ENCODE data around the gene ZNF598.

- no peak for TF ChIP-seq CTCF (IDR thresholded peaks at IDR 0.05)
- no peak for TF ChIP-seq EP300 (IDR thresholded peaks at IDR 0.05)
Observed at GRCh38 chr16:1958715-1959268, 50.8 kb downstream of the ZNF598 start.
